ENCODE measurements around the gene ARSI.

- no peak for TF ChIP-seq SALL2 (CRISPR knock-in tag; IDR thresholded peaks at IDR 0.05)
- TF ChIP-seq ZNF143 (CRISPR knock-in tag; IDR thresholded peaks at IDR 0.05): no peak
- TF ChIP-seq SP4 (CRISPR knock-in tag; IDR thresholded peaks at IDR 0.05): no peak
- TF ChIP-seq ASH2L (IDR thresholded peaks at IDR 0.05; ENCODE audit: insufficient read length, low read depth, low read length): no peak
- TF ChIP-seq NR1H2 (CRISPR knock-in tag; IDR thresholded peaks at IDR 0.05; ENCODE audit: borderline replicate concordance, low read depth): no peak
- TF ChIP-seq SP2 (CRISPR knock-in tag; IDR thresholded peaks at IDR 0.05): no peak
- TF ChIP-seq MTERF4 (CRISPR knock-in tag; IDR thresholded peaks at IDR 0.05): no peak
- no peak for TF ChIP-seq PHF5A (CRISPR knock-in tag; IDR thresholded peaks at IDR 0.05; ENCODE audit: low read depth, unreplicated experiment)
- no peak for TF ChIP-seq IRF2 (CRISPR knock-in tag; IDR thresholded peaks at IDR 0.05)
- no peak for TF ChIP-seq STAT6 (CRISPR knock-in tag; IDR thresholded peaks at IDR 0.05; ENCODE audit: borderline replicate concordance)
Measured at GRCh38 chr5:150306775-150307174, 4.1 kb upstream of the ARSI start.
